ENCODE results near the gene RXFP1. TPM values are rescaled to one million over a fixed set of nuclear protein-coding genes. Genes with fewer than 3 reads are reported as not detected.

The RXFP1 gene
- total RNA-seq, 2 experiments from 2014 or later: not detected

DNA sequence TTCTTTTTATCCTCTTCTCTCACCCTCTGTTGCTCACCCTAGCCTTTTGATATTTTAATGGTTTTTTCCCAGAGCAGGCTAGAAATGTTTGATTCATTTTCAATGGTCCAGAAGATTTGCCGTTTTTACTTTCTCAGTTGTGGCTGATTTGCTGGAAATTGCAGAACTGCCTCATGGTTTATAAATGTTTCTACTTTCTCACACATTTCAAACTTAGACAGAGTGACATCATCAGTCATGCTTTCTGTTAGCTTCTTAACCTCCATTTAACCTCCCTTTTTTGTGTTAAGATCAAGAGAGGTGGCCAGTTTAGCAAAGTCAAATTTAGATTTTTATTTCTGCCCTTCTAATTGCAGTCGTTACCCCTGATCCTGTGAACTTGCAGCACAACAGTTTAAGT lies 8.7 kb downstream of the RXFP1 start:
- H3K9me3 Mint-ChIP-seq: no peaks in the 10 kb centered on the region
- intact Hi-C loops (cut with micrococcal nuclease): no loop called here
- H3K4me1 Mint-ChIP-seq (ENCODE audit: low read depth): no peaks in the 10 kb centered on the region
- H3K4me3 Mint-ChIP-seq: no peak overlapping the region
- ChIA-PET POLR2A (no interaction called here), CTCF (no interaction called here)
- no peak overlapping the region for H3K27ac Mint-ChIP-seq
- DNase-seq: no peak
- H3K27me3 Mint-ChIP-seq: no peaks in the 10 kb centered on the region
- no peaks in the 10 kb centered on the region for H3K36me3 Mint-ChIP-seq

GRCh38 chr4:158530898-158531297 lies 9.2 kb downstream of the RXFP1 start:
- no peak overlapping the region for H3K27ac Mint-ChIP-seq
- no peaks in the 10 kb centered on the region for H3K27me3 Mint-ChIP-seq
- intact Hi-C loops (cut with micrococcal nuclease): no loop called here
- H3K4me3 Mint-ChIP-seq: no peak overlapping the region
- POLR2A ChIA-PET: no interaction called here
- H3K9me3 Mint-ChIP-seq: no peaks in the 10 kb centered on the region
- no peak for DNase-seq
- no peaks in the 10 kb centered on the region for H3K4me1 Mint-ChIP-seq (ENCODE audit: low read depth)
- CTCF ChIA-PET: no interaction called here
- no peaks in the 10 kb centered on the region for H3K36me3 Mint-ChIP-seq

- POLR2A ChIA-PET: no interaction called here
- H3K27me3 Mint-ChIP-seq: peaks cover 2% of the 10 kb centered on the region
- H3K4me3 Mint-ChIP-seq: no peak overlapping the region
- intact Hi-C loops (cut with micrococcal nuclease): no loop called here
- no peaks in the 10 kb centered on the region for H3K4me1 Mint-ChIP-seq (ENCODE audit: low read depth)
- DNase-seq: no peak
- H3K27ac Mint-ChIP-seq: no peak overlapping the region
- H3K36me3 Mint-ChIP-seq: no peaks in the 10 kb centered on the region
- CTCF ChIA-PET: no interaction called here
- no peaks in the 10 kb centered on the region for H3K9me3 Mint-ChIP-seq
Measured at GRCh38 chr4:158532556-158533231, 11.0 kb downstream of the RXFP1 start.

- H3K4me1 Mint-ChIP-seq (ENCODE audit: low read depth): no peaks in the 10 kb centered on the region
- ChIA-PET POLR2A (no interaction called here), CTCF (no interaction called here)
- no peak for DNase-seq
- no peaks in the 10 kb centered on the region for H3K9me3 Mint-ChIP-seq
- H3K27me3 Mint-ChIP-seq: peaks cover 4% of the 10 kb centered on the region
- H3K27ac Mint-ChIP-seq: no peak overlapping the region
- H3K36me3 Mint-ChIP-seq: no peaks in the 10 kb centered on the region
- no peak overlapping the region for H3K4me3 Mint-ChIP-seq
- intact Hi-C loops (cut with micrococcal nuclease): no loop called here
Measured at GRCh38 chr4:158534727-158535126, 13.0 kb downstream of the RXFP1 start.

GRCh38 chr4:158535130-158535614 lies 13.5 kb downstream of the RXFP1 start:
- no peaks in the 10 kb centered on the region for H3K4me1 Mint-ChIP-seq (ENCODE audit: low read depth)

DNA sequence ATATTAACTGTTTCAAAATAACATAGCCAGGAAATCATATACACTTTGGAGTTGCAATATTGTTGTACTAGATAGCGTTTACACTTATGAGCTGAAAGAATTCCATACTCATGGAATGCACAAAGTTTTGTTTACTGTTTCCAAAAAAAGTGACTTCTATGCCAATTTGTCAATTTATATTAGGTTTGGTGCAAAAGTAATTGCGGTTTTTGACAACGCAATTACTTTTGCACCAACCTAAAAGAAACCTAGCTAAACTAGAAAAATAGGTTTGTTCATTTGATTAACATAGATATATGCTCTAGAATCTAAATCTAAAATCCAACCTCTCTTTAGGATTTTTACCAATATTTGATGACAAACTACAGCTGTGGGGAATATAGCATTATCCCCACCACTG lies 15.2 kb downstream of the RXFP1 start:
- intact Hi-C loops (cut with micrococcal nuclease): no loop called here
- H3K27ac Mint-ChIP-seq: no peak overlapping the region
- DNase-seq: no peak
- CTCF ChIA-PET: no interaction called here
- H3K4me3 Mint-ChIP-seq: no peak overlapping the region
- peaks cover 4% of the 10 kb centered on the region for H3K27me3 Mint-ChIP-seq
- H3K4me1 Mint-ChIP-seq (ENCODE audit: low read depth): no peaks in the 10 kb centered on the region
- no peaks in the 10 kb centered on the region for H3K9me3 Mint-ChIP-seq
- POLR2A ChIA-PET: no interaction called here
- H3K36me3 Mint-ChIP-seq: no peaks in the 10 kb centered on the region

More at GRCh38 chr4:158535130-158535614, 13.5 kb downstream of the RXFP1 start:
- H3K4me3 Mint-ChIP-seq: no peak overlapping the region
- DNase-seq: peak; percentile 29
- H3K27ac Mint-ChIP-seq: no peak overlapping the region
- intact Hi-C loops (cut with micrococcal nuclease): no loop called here
- H3K9me3 Mint-ChIP-seq: no peaks in the 10 kb centered on the region
- H3K36me3 Mint-ChIP-seq: no peaks in the 10 kb centered on the region
- peaks cover 4% of the 10 kb centered on the region for H3K27me3 Mint-ChIP-seq
- CTCF ChIA-PET: no interaction called here
- POLR2A ChIA-PET: no interaction called here

GRCh38 chr4:158538176-158538575 lies 16.5 kb downstream of the RXFP1 start:
- ChIA-PET CTCF (no interaction called here), POLR2A (no interaction called here)
- intact Hi-C loops (cut with micrococcal nuclease): no loop called here
- Mint-ChIP-seq H3K36me3 (no peaks in the 10 kb centered on the region), H3K4me3 (no peak overlapping the region), H3K27me3 (peaks cover 4% of the 10 kb centered on the region), H3K9me3 (no peaks in the 10 kb centered on the region), H3K27ac (no peak overlapping the region), H3K4me1 (ENCODE audit: low read depth) (peaks cover 3% of the 10 kb centered on the region)
- no peak for DNase-seq

DNA sequence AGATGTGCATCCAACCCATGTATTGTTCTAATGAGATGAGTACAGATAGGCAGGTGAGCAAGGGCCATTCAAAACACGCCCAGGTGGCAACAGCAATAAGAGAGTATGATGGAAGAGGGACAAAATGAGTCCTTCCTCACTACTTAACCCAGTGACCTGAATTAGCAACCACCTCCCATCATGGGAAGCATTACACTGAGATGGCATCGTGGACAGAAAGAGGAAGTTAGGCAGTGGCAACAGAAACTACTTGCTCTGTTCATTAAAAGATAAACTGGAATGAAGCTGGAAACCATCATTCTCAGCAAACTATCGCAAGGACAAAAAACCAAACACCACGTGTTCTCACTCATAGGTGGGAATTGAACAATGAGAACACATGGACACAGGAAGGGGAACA lies 17.2 kb downstream of the RXFP1 start:
- no peak for DNase-seq
- ChIA-PET POLR2A (no interaction called here), CTCF (no interaction called here)
- no peak overlapping the region for H3K4me3 Mint-ChIP-seq
- intact Hi-C loops (cut with micrococcal nuclease): no loop called here
- H3K27me3 Mint-ChIP-seq: peaks cover 4% of the 10 kb centered on the region
- no peaks in the 10 kb centered on the region for H3K9me3 Mint-ChIP-seq
- H3K36me3 Mint-ChIP-seq: no peaks in the 10 kb centered on the region
- no peak overlapping the region for H3K27ac Mint-ChIP-seq
- peaks cover 3% of the 10 kb centered on the region for H3K4me1 Mint-ChIP-seq (ENCODE audit: low read depth)

- CTCF ChIA-PET: no interaction called here
- H3K27me3 Mint-ChIP-seq: peaks cover 4% of the 10 kb centered on the region
- POLR2A ChIA-PET: no interaction called here
- H3K4me3 Mint-ChIP-seq: no peak overlapping the region
- H3K27ac Mint-ChIP-seq: no peak overlapping the region
- H3K36me3 Mint-ChIP-seq: no peaks in the 10 kb centered on the region
- intact Hi-C loops (cut with micrococcal nuclease): no loop called here
- H3K9me3 Mint-ChIP-seq: no peaks in the 10 kb centered on the region
- peaks cover 3% of the 10 kb centered on the region for H3K4me1 Mint-ChIP-seq (ENCODE audit: low read depth)
- no peak for DNase-seq
Measured at GRCh38 chr4:158540125-158540907, 18.6 kb downstream of the RXFP1 start.

GRCh38 chr4:158541506-158541905 lies 19.8 kb downstream of the RXFP1 start:
- peaks cover 4% of the 10 kb centered on the region for H3K27me3 Mint-ChIP-seq
- no peaks in the 10 kb centered on the region for H3K36me3 Mint-ChIP-seq

DNA sequence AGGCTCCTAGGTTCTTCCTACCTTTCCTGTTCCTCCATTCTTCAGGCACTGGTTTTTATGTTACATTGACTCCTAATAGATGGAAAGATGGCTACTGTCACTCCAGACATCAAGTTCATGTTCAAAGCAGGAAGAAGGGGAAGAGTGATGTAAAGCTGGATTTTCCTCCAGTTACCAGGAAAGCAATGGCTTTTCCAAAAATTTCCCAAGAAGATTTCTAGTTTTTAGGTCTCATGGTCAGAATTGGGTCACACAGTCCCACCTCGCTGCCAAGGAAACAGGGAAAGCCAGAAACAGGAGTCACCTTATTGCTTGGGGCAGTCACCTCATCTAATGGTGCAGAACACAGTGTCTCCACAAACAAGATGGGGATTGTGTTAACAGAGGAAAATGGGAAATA lies 21.5 kb downstream of the RXFP1 start:
- CTCF ChIA-PET: no interaction called here
- intact Hi-C loops (cut with micrococcal nuclease): no loop called here
- Mint-ChIP-seq H3K4me1 (ENCODE audit: low read depth) (peaks cover 3% of the 10 kb centered on the region), H3K27ac (no peak overlapping the region), H3K36me3 (no peaks in the 10 kb centered on the region), H3K27me3 (no peaks in the 10 kb centered on the region), H3K4me3 (no peak overlapping the region), H3K9me3 (no peaks in the 10 kb centered on the region)
- DNase-seq: no peak
- POLR2A ChIA-PET: no interaction called here

More at GRCh38 chr4:158541506-158541905, 19.8 kb downstream of the RXFP1 start:
- ChIA-PET CTCF (no interaction called here), POLR2A (no interaction called here)
- no peak for DNase-seq
- no peaks in the 10 kb centered on the region for H3K9me3 Mint-ChIP-seq
- H3K4me3 Mint-ChIP-seq: no peak overlapping the region
- intact Hi-C loops (cut with micrococcal nuclease): no loop called here
- peaks cover 3% of the 10 kb centered on the region for H3K4me1 Mint-ChIP-seq (ENCODE audit: low read depth)
- no peak overlapping the region for H3K27ac Mint-ChIP-seq

GRCh38 chr4:158544141-158544540 lies 22.5 kb downstream of the RXFP1 start:
- CTCF ChIA-PET: no interaction called here
- H3K27ac Mint-ChIP-seq: no peak overlapping the region
- no peaks in the 10 kb centered on the region for H3K27me3 Mint-ChIP-seq
- DNase-seq: no peak
- H3K4me3 Mint-ChIP-seq: no peak overlapping the region
- intact Hi-C loops (cut with micrococcal nuclease): no loop called here
- peaks cover 3% of the 10 kb centered on the region for H3K4me1 Mint-ChIP-seq (ENCODE audit: low read depth)
- H3K36me3 Mint-ChIP-seq: no peaks in the 10 kb centered on the region
- POLR2A ChIA-PET: no interaction called here
- no peaks in the 10 kb centered on the region for H3K9me3 Mint-ChIP-seq

GRCh38 chr4:158553364-158553763 lies 31.7 kb downstream of the RXFP1 start:
- ChIA-PET POLR2A (no interaction called here), CTCF (no interaction called here)
- Mint-ChIP-seq H3K9me3 (no peaks in the 10 kb centered on the region), H3K36me3 (no peaks in the 10 kb centered on the region), H3K27me3 (peaks cover 5% of the 10 kb centered on the region), H3K4me3 (no peak overlapping the region), H3K27ac (no peak overlapping the region), H3K4me1 (ENCODE audit: low read depth) (no peaks in the 10 kb centered on the region)
- no peak for DNase-seq
- intact Hi-C loops (cut with micrococcal nuclease): no loop called here

Data from activated CD4-positive, alpha-beta memory T cell treated with anti-CD3 and anti-CD28 coated beads for 36 hours (primary cell).